H1 (cell line): ENCODE measurements around the gene TTC38. TPM values are rescaled to one million over a fixed set of nuclear protein-coding genes. Genes with fewer than 3 reads are reported as not detected.

ENCODE experiments used
- CTCF ChIA-PET: fragments of 300-600 bp; sonication (Branson Sonifier 250); formaldehyde crosslinking; loops from one replicate; lab custom pipeline; 2021; ENCODE audit not compliant: partially characterized antibody; lab: Charles Lee
- POLR2A ChIA-PET: fragments of 300-600 bp; sonication (Branson Sonifier 250); formaldehyde crosslinking; loops from one replicate; lab custom pipeline; 2021; ENCODE audit warnings: inconsistent platforms; ENCODE audit not compliant: partially characterized antibody; lab: Charles Lee
- DNase-seq, 2 experiments: peaks; one replicate each; pipeline versions ENCODE4 v3.0.0 to v3.0.0-alpha.2; 2010 to 2022; ENCODE audit warnings: low spot score in 2 of 2, low read depth in 1 of 2, mixed read lengths in 1 of 2
- FAIRE-seq: peaks from 2 replicates; lab custom pipeline; 2011; peaks lifted over from hg19 to GRCh38; lab: Jason Lieb, UNC
- H2AFZ ChIP-seq: 2 replicates; pipeline ENCODE4 v1.8.1; 2012; ENCODE audit warnings: low read length, inconsistent platforms
- H2AK5ac ChIP-seq: 2 replicates; pipeline ENCODE4 v1.6.1; 2013; ENCODE audit warnings: low read depth, low read length
- H2BK120ac ChIP-seq: replicated peaks from 2 replicates; pipeline ENCODE3; 2013; ENCODE audit warnings: low read depth, low read length, inconsistent platforms
- H2BK12ac ChIP-seq: 2 replicates; pipeline ENCODE4 v1.6.1; 2013; ENCODE audit warnings: low read depth, low read length
- H2BK15ac ChIP-seq: 2 replicates; pipeline ENCODE4 v1.6.1; 2013; ENCODE audit warnings: low read length
- H2BK20ac ChIP-seq: 2 replicates; pipeline ENCODE4 v1.6.1; 2013; ENCODE audit warnings: low read length
- H2BK5ac ChIP-seq: 2 replicates; pipeline ENCODE4 v1.6.1; 2013; ENCODE audit warnings: low read depth, low read length
- H3K14ac ChIP-seq: 2 replicates; pipeline ENCODE4 v1.6.1; 2013; ENCODE audit warnings: inconsistent platforms; ENCODE audit not compliant: insufficient read length
- H3K18ac ChIP-seq: 2 replicates; pipeline ENCODE4 v1.6.1; 2013; ENCODE audit warnings: low read length; ENCODE audit errors: extremely low read depth
- H3K23ac ChIP-seq: 2 replicates; pipeline ENCODE4 v1.6.1; 2013; ENCODE audit warnings: inconsistent platforms; ENCODE audit not compliant: insufficient read length
- H3K23me2 ChIP-seq: 2 replicates; pipeline ENCODE4 v1.6.1; 2013; ENCODE audit warnings: low read depth, low read length
- H3K27ac ChIP-seq: 2 replicates; pipeline ENCODE4 v1.6.1; 2011; ENCODE audit warnings: low read depth, low read length, inconsistent platforms
- H3K27me3 ChIP-seq, 4 experiments: replicated peaks in 1 of 4; 1 replicate in 1 of 4; 2 replicates in 3 of 4; pipeline versions ENCODE4 v1.6.1 to v1.8.1; 2011 to 2013; ENCODE audit warnings: low read length in 3 of 4, mild to moderate bottlenecking in 3 of 4, inconsistent platforms in 2 of 4, mixed read lengths in 2 of 4, moderate library complexity in 1 of 4; ENCODE audit not compliant: control insufficient read depth in 3 of 4, insufficient read depth in 3 of 4; ENCODE audit errors: extremely low read depth in 1 of 4
- H3K36me3 ChIP-seq, 4 experiments: 2 replicates each; pipeline versions ENCODE4 v1.6.1 to v1.8.1; 2011 to 2013; ENCODE audit warnings: mild to moderate bottlenecking in 4 of 4, low read length in 3 of 4, moderate library complexity in 2 of 4, control low read depth in 1 of 4, inconsistent platforms in 1 of 4; ENCODE audit not compliant: insufficient read depth in 4 of 4, control insufficient read depth in 2 of 4
- H3K4ac ChIP-seq: replicated peaks from 2 replicates; pipeline ENCODE3; 2013; ENCODE audit warnings: low read length, low read depth, mixed read lengths, inconsistent platforms; ENCODE audit not compliant: insufficient read length
- H3K4me1 ChIP-seq, 4 experiments: replicated peaks in 1 of 4; 1 replicate in 1 of 4; 2 replicates in 3 of 4; pipeline versions ENCODE4 v1.6.1 to v1.8.1; 2011 to 2013; ENCODE audit warnings: low read length in 3 of 4, inconsistent platforms in 2 of 4, mixed read lengths in 1 of 4; ENCODE audit not compliant: insufficient read depth in 4 of 4, control insufficient read depth in 3 of 4
- H3K4me2 ChIP-seq, 2 experiments: 2 replicates each; pipeline versions ENCODE4 v1.6.1 to v1.8.1; 2011 to 2013; ENCODE audit warnings: low read depth in 2 of 2, low read length in 2 of 2, control low read depth in 1 of 2, inconsistent platforms in 1 of 2, mild to moderate bottlenecking in 1 of 2; ENCODE audit not compliant: insufficient read depth in 1 of 2
- H3K4me3 ChIP-seq, 4 experiments: fragments of 200-600, 300-600 bp in 1 of 4; sonication (generic), shearing (Covaris generic), sonication (Bioruptor Twin) in 1 of 4; 2 replicates each; pipeline versions ENCODE4 v1.5.1 to v1.8.1; 2011 to 2016; ENCODE audit warnings: low read length in 4 of 4, low read depth in 3 of 4, control low read depth in 2 of 4, inconsistent platforms in 2 of 4, mild to moderate bottlenecking in 2 of 4, mixed read lengths in 1 of 4, moderate library complexity in 1 of 4; ENCODE audit not compliant: insufficient read depth in 2 of 4; ENCODE audit errors: extremely low read depth in 1 of 4
- H3K56ac ChIP-seq: replicated peaks from 2 replicates; pipeline ENCODE3; 2013; ENCODE audit warnings: low read depth, mild to moderate bottlenecking, mixed read lengths, low read length, inconsistent platforms; ENCODE audit not compliant: insufficient read length
- H3K79me1 ChIP-seq: 2 replicates; pipeline ENCODE4 v1.6.1; 2013; ENCODE audit warnings: low read depth, low read length, control low read depth
- H3K79me2 ChIP-seq, 2 experiments: 2 replicates each; pipeline versions ENCODE4 v1.6.1 to v1.8.1; 2012 to 2013; ENCODE audit warnings: low read length in 2 of 2, mild to moderate bottlenecking in 2 of 2, inconsistent platforms in 1 of 2; ENCODE audit not compliant: insufficient read depth in 2 of 2, control insufficient read depth in 1 of 2
- H3K9ac ChIP-seq, 4 experiments: replicated peaks in 1 of 4; 1 replicate in 1 of 4; 2 replicates in 3 of 4; pipeline versions ENCODE4 v1.6.1 to v1.8.1; 2011 to 2013; ENCODE audit warnings: low read depth in 3 of 4, low read length in 3 of 4, control low read depth in 2 of 4, mild to moderate bottlenecking in 2 of 4, moderate library complexity in 2 of 4, inconsistent platforms in 1 of 4; ENCODE audit errors: extremely low read depth in 1 of 4
- H3K9me3 ChIP-seq, 2 experiments: 2 replicates each; pipeline versions ENCODE4 v1.6.1 to v1.8.1; 2012 to 2013; ENCODE audit warnings: mild to moderate bottlenecking in 2 of 2, moderate library complexity in 2 of 2, control low read depth in 1 of 2, inconsistent platforms in 1 of 2, low read depth in 1 of 2, low read length in 1 of 2, mixed read lengths in 1 of 2; ENCODE audit not compliant: insufficient read depth in 2 of 2
- H4K20me1 ChIP-seq, 2 experiments: replicated peaks in 1 of 2; 2 replicates each; pipeline versions ENCODE3 to v1.8.1; 2011 to 2013; ENCODE audit warnings: inconsistent platforms in 2 of 2, low read length in 2 of 2, mild to moderate bottlenecking in 1 of 2; ENCODE audit not compliant: insufficient read depth in 2 of 2, control insufficient read depth in 1 of 2
- H4K5ac ChIP-seq: 2 replicates; pipeline ENCODE4 v1.6.1; 2013; ENCODE audit warnings: low read length, low read depth, mixed read lengths, inconsistent platforms; ENCODE audit not compliant: insufficient read length
- H4K8ac ChIP-seq: 2 replicates; pipeline ENCODE4 v1.8.0; 2013; ENCODE audit warnings: mild to moderate bottlenecking, moderate library complexity, low read length, inconsistent platforms; ENCODE audit not compliant: insufficient read depth; ENCODE audit errors: extremely low read depth
- H4K91ac ChIP-seq: replicated peaks from 2 replicates; pipeline ENCODE3; 2013; ENCODE audit warnings: low read length, mixed read lengths, inconsistent platforms; ENCODE audit not compliant: insufficient read length
- E2F6 ChIP-seq: IDR thresholded peaks from 2 replicates; pipeline ENCODE4 v1.6.1; 2012; ENCODE audit warnings: inconsistent platforms
- GABPA ChIP-seq: IDR thresholded peaks from 2 replicates; pipeline ENCODE4 v1.6.1; 2011; ENCODE audit warnings: mild to moderate bottlenecking, low read length, moderate library complexity, borderline replicate concordance; ENCODE audit not compliant: insufficient read depth
- GTF2F1 ChIP-seq: IDR thresholded peaks from 2 replicates; pipeline ENCODE4 v1.6.1; 2012; ENCODE audit warnings: low read depth, low read length, improper control_type of control experiment, borderline replicate concordance
- RFX5 ChIP-seq: IDR thresholded peaks from 2 replicates; pipeline ENCODE4 v1.6.1; 2011; ENCODE audit warnings: low read depth, low read length, improper control_type of control experiment, borderline replicate concordance
- SIX5 ChIP-seq: IDR thresholded peaks from 2 replicates; pipeline ENCODE4 v1.6.1; 2011; ENCODE audit warnings: mild to moderate bottlenecking, low read depth, low read length
- TEAD4 ChIP-seq: IDR thresholded peaks from 2 replicates; pipeline ENCODE4 v1.6.1; 2012; ENCODE audit warnings: low read depth, low read length, inconsistent platforms, mixed read lengths
- ZNF274 ChIP-seq: IDR thresholded peaks from 2 replicates; pipeline ENCODE4 v1.7.0; 2012; ENCODE audit warnings: low read length, borderline replicate concordance; ENCODE audit errors: extremely low read depth
- WGBS, 2 experiments: shearing (Covaris generic) in 1 of 2; methylation state at CpG; one replicate each; pipeline versions ENCODE4 v1.1.6 to v1.1.7; 2013 to 2015; ENCODE audit warnings: low lambda C conversion rate in 2 of 2, mixed read lengths in 2 of 2, inconsistent platforms in 1 of 2, low coverage in 1 of 2, missing lambda C conversion rate in 1 of 2; ENCODE audit not compliant: insufficient replicate concordance in 2 of 2, insufficient coverage in 1 of 2, insufficient read length in 1 of 2; ENCODE audit errors: extremely low coverage in 1 of 2, missing lambda C conversion rate in 1 of 2; 5-methylcytosine and 5-hydroxymethylcytosine counted together
- polyA plus RNA-seq, 7 experiments: library from polyadenylated mRNA; depleted of rRNA in 3 of 7; stranded (reverse) in 5 of 7; unstranded in 2 of 7; fragments of >200 nt in 5 of 7; fragments of 200-250 nt in 2 of 7; gene quantifications; 1 replicate in 5 of 7; 2 replicates in 1 of 7; 4 replicates in 1 of 7; pipeline versions ENCODE4 v1.2.1 to v1.2.3, GENCODE V29; 2011 to 2013; ENCODE audit warnings: missing spikeins in 2 of 7, mixed read lengths in 2 of 7
- total RNA-seq: library from RNA; stranded (reverse); fragmentation: NEBNext Ultra II Directional; extraction: Animal tissue kit (Norgen Biotek cat#: 25700); gene quantifications from 2 replicates; pipeline ENCODE4 v1.2.1, GENCODE V29; 2021

TTC38 gene
- total and polyA plus RNA-seq, 2 of the 8 experiments (the other 6 are each of a cell fraction or from before 2014, with no cell fraction given), result 25.3 to 34.8 TPM

GRCh38 chr22:46251266-46251665 is 16.5 kb upstream of the TTC38 start:
- CTCF ChIA-PET, result interaction anchor here (1.2 kb wide), 1 partner anchor 11 kb away, joined by 3 read pairs; the partner anchor contains the start of gene PKDREJ
- H4K8ac ChIP-seq, result no peak overlapping the region
- no peak overlapping the region for H3K56ac ChIP-seq
- H3K36me3 ChIP-seq, result no peaks in the 10 kb centered on the region
- H3K4me1 ChIP-seq, result peaks cover 0 to 4% (median 2%) of the 10 kb centered on the region in 4 experiments; a peak in 4 of 7 replicates
- DNase-seq (no peak), FAIRE-seq (no peak)
- H3K4me2 ChIP-seq, result peak overlapping the region; percentile 62 to 96
- no peak overlapping the region for H2BK5ac ChIP-seq
- H3K27me3 ChIP-seq, result peaks cover 0 to 4% (median 2%) of the 10 kb centered on the region in 4 experiments; a peak in 2 of 7 replicates
- H3K9me3 ChIP-seq, result no peaks in the 10 kb centered on the region; a peak in 1 of 4 replicates
- H3K4me3 ChIP-seq, result peak overlapping the region in 2 of 4 experiments; percentile 55 to 70; a peak in 2 of 8 replicates
- H4K5ac ChIP-seq, result no peak overlapping the region
- no peak overlapping the region for H2BK120ac ChIP-seq
- no peak overlapping the region for H2BK12ac ChIP-seq
- H3K27ac ChIP-seq, result no peak overlapping the region
- H3K23me2 ChIP-seq, result peaks cover 5% of the 10 kb centered on the region; the same call in 1 of the 2 replicates
- H2BK20ac ChIP-seq, result no peak overlapping the region
- H3K23ac ChIP-seq, result no peak overlapping the region
- no peak overlapping the region for H2AK5ac ChIP-seq
- H3K79me1 ChIP-seq, result no peaks in the 10 kb centered on the region; the same call in 1 of the 2 replicates
- no peak overlapping the region for H3K4ac ChIP-seq
- H2BK15ac ChIP-seq, result no peak overlapping the region
- H3K9ac ChIP-seq, result no peak overlapping the region
- no peak overlapping the region for H4K91ac ChIP-seq
- no peaks in the 10 kb centered on the region for H3K79me2 ChIP-seq
- H3K14ac ChIP-seq, result no peak overlapping the region
- H2AFZ ChIP-seq, result no peak overlapping the region
- POLR2A ChIA-PET, result interaction anchor here (1.6 to 2.9 kb wide), 2 partner anchors 11 to 58 kb away, joined by 4 to 13 read pairs; partner anchors contain the start of gene PKDREJ
- H3K18ac ChIP-seq, result no peak overlapping the region
- WGBS, 2 experiments, result 84% methylated on average over 7 of the region's 7 CpGs; no CpG with 5 or more reads in 1 of the 2 experiments
- H4K20me1 ChIP-seq, result no peaks in the 10 kb centered on the region
- TF ChIP-seq GTF2F1 (no peak), GABPA (no peak), E2F6 (no peak), SIX5 (no peak), TEAD4 (no peak), ZNF274 (no peak), RFX5 (no peak)
